ENCODE measurements around the gene BRD9.
"Not testable (repeated sequence)": the region's sequence is repeated elsewhere in the genome, so short reads cannot be mapped to it uniquely, and the experiment has no call there.

BRD9 gene

GRCh38 chr5:856531-857425, 35.8 kb downstream of the BRD9 start:
- no peak for DNase-seq

- no peak for DNase-seq
Measured at GRCh38 chr5:855771-856530, 36.6 kb downstream of the BRD9 start.

GRCh38 chr5:854966-855743, 37.4 kb downstream of the BRD9 start:
- no peak for DNase-seq

- DNase-seq, result no peak
Measured at GRCh38 chr5:854217-854616, 38.4 kb downstream of the BRD9 start.

- not testable (repeated sequence) for DNase-seq
Measured at GRCh38 chr5:853416-854090, 39.0 kb downstream of the BRD9 start.

GRCh38 chr5:852431-853401, 39.9 kb downstream of the BRD9 start:
- no peak for DNase-seq

- no peak for DNase-seq
Measured at GRCh38 chr5:852018-852417, 40.6 kb downstream of the BRD9 start.

GRCh38 chr5:851553-851952, 41.0 kb downstream of the BRD9 start:
- DNase-seq, result no peak

GRCh38 chr5:851076-851475, 41.5 kb downstream of the BRD9 start:
- DNase-seq, result no peak

- no peak for DNase-seq
Measured at GRCh38 chr5:850511-851006, 42.0 kb downstream of the BRD9 start, which contains the start of gene ZDHHC11. Gene ZDHHC11, minus strand, starts transcription at chr5:850986. Its CDS starts 384 bp downstream, at chr5:850602.

GRCh38 chr5:849651-850301, 42.8 kb downstream of the BRD9 start:
- DNase-seq, result no peak

GRCh38 chr5:848671-849111, 43.9 kb downstream of the BRD9 start:
- no peak for DNase-seq

- not testable (repeated sequence) for DNase-seq
Measured at GRCh38 chr5:847736-848135, 44.9 kb downstream of the BRD9 start.

GRCh38 chr5:847212-847611, 45.4 kb downstream of the BRD9 start:
- DNase-seq, result not testable (repeated sequence)

- not testable (repeated sequence) for DNase-seq
Measured at GRCh38 chr5:846602-847091, 46.0 kb downstream of the BRD9 start.

GRCh38 chr5:845676-846601, 46.7 kb downstream of the BRD9 start:
- not testable (repeated sequence) for DNase-seq

GRCh38 chr5:845031-845675, 47.4 kb downstream of the BRD9 start:
- DNase-seq, result not testable (repeated sequence)

- DNase-seq, result not testable (repeated sequence)
Measured at GRCh38 chr5:844426-844825, 48.2 kb downstream of the BRD9 start.

Measured in NCI-H774 (cell line).